GM21447 (cell line): ENCODE data around the gene ANO4.

Experiments
- ATAC-seq: cut with Tn5 transposase; IDR thresholded peaks from one replicate; pipeline ENCODE4 v1.9.1; 2021; ENCODE audit not compliant: unreplicated experiment

Gene ANO4

DNA sequence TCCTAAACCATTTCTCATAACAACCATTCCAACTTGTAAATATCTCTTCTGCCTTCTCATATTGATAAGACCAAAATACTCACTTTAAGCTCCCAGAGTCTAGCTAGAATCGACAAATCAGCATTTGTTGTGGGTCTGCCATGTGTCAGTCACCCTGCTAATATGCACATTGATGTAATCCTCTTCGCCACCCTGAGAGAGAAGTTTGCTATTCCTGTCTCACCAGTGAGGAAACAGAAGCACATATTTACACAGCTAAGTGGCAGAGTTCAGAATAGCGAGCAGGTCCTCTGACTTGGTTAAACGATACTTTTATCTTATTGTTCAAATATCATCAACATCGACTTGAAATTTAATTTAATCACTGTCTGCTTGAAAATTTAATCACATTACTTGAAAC, 142.1 kb downstream of the ANO4 start:
- ATAC-seq: no peak

DNA sequence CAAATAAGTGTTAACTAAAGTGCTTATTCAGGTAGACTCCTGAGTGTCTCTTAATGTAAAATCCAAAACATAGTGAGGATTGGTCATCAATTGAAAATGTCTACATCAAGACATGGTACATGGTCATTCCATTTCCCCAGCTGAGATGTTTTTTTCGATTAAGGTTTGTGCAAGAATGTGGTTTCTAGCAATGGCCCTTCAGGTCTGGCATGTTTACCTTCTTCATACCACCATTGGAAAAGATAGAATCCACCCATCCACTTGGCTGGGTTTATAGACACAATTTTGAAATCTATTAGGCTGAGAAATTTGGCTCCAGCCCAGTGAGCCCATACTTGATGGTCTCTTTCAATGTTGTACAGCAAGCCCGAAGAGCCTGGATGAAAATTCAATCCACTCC, 145.9 kb downstream of the ANO4 start:
- no peak for ATAC-seq

DNA sequence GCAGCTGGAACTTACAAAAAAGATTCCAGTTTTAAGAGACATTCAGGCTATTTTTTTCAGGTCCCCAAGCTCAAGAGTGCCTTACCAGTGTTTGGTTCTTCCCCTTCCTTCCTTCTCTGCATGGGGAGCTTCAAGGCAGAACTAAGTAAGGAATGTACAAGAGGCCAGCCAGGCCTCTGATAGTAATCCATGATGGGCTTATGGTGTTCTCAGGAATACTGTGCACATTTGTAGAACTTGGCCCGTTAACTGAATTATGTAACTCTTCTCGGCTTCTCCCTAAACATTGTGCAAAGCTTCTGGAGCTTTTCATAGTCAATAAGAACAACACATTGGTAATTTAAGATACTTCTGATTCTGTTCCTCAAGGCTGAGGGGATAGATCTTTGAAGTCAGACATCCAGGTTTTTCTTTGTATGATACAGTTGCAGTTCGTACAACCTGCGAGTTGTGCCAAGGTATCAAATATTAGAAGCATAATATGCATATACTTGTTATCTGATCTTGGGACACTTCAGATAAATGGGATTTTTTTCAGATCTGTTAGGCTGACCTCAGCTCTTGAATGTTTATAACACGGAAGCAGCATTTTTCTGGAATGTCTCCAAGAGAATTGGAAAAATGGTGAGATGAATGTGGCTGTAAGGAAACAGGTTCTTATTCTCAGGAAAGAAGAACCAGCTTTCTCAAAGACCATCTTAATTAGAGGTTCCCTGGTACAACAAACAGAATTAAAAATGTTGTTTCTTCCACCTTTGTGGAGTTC, 148.6 kb downstream of the ANO4 start:
- no peak for ATAC-seq

DNA sequence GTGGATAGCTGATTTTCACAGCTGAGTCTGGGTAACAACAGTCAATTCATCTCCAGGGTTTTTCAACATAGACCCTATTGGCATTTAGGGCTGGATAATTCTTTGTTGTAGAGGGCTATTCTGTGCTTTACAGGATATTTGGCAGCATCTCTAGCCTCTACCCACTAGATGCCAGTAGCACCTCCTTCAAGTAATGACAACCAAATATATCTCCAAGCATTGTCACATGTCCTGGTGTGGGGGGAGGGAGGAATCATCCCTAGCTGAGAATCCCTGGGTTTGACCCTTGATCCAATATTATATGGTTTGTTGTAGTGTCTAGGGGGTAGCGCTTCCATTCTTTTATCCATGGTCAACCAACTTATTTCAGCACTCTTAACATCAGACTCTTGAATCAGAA, 157.2 kb downstream of the ANO4 start:
- ATAC-seq: no peak

DNA sequence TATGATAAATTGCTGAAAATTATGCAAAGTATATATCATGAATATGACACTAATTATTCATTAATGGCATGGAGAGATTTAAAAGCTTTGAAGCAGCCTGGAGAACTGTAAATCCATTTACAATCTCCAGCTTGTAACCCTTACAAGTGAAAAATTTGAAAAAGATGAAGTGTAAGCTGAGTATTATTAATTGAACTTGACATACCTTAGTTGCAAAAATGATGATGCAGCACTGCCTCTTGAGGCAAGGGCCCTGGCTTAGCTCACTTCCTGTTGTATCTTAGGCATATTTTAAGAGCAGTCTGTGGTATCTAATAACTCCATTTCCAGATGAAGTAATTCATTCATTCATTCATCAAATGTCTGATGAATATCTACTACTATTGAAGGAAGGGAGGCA, 158.6 kb downstream of the ANO4 start:
- ATAC-seq: no peak

DNA sequence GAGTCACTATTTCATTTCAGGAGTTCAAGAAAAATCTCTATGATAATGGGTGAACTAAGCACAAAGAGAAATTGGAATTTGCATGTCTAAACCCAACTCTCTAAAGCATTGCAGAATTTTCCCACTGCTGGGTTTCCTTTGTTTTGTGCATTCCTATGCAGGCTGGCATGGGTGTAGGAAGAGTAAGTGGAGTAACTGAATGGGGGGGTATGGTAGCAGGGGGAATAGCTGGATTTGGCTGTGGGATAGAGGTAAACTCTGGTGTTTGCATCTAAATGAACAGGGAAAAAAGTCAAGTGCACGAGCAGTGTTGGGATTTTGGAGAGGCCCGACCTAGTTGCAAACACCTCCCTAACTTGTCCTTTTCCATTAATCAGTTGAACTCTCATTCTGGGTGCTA, 159.1 kb downstream of the ANO4 start:
- no peak for ATAC-seq

DNA sequence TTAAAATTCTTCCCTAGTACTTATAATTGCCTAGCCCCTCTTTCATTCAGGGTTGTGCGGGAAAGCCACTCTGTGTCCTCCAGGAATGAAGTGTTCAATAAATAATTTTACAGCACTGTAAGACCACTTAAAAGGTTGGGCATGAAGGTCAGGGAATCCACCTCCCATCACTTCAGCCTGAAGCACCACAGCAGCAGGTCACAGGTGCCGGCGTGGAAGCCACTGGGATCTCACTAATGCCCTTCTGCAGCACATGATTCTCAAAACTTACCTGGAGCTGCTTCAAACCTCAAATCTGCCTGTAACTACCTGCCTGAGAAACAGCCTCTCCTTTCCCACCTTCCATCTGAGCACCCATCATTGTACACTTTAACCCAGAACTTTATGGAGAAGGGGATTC, 159.5 kb downstream of the ANO4 start:
- no peak for ATAC-seq

DNA sequence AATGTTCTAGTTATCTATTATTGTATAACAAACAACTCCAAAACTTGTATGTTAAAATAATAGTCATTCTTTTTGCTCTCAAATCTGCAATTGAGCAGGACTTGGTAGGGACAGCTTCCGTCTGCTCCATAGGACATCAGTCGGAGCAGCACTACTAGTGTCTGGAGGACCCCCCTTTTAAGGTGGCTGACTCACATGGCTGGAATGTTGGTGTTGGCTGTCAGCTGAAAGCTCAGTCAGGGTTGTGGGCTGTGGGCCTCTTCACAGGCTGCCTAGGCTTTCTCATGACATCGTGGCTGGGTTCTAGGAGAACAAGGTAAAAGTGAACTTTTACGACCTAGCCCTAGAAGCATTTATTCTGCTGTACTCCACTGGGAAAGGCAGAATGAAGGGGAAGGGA, 160.6 kb downstream of the ANO4 start:
- no peak for ATAC-seq

DNA sequence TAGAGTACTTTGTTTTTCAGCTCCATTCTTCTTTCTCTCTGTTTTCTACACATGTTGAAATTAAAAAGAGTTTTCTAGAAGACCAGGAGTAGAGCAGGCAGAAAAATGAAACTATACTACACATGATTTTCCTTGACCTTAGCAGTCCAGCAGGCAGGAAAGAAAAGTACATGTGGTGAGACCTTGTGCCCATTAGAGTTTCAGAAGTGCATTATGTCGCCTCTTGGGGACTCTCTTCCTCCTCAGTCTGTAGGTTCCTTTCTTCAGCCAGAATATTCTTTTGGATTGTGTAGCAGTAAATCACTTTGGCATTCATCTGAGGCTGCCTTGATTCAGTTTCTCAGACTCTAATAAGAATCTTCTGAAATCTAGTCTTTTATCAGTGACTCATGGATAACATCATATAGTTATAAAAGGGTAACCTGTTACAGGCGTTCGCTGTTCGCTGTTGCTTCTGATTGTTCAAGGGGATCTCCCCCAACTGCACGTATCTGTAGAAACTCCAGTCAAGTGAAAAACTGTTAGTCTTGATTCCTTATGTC, 161.8 kb downstream of the ANO4 start:
- no peak for ATAC-seq

DNA sequence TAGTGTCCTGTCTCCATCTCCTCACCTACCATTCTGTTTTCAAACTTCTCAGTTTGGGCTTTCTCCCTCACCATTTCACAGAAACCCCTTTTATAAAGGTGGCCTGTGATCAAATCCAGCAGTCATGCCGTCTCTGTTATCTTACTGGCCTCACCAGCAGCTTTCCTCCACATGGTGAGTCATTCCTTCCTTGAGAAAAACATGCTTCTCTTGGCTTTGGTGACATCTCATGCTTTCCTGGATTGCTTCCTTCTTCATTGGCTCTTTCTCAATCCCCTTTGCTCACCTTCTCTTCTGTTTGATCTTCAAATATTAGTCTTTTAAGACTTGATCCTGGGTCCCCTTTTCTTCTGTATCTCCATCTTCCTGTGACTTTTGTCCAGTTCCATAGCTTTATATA, 164.9 kb downstream of the ANO4 start:
- no peak for ATAC-seq

DNA sequence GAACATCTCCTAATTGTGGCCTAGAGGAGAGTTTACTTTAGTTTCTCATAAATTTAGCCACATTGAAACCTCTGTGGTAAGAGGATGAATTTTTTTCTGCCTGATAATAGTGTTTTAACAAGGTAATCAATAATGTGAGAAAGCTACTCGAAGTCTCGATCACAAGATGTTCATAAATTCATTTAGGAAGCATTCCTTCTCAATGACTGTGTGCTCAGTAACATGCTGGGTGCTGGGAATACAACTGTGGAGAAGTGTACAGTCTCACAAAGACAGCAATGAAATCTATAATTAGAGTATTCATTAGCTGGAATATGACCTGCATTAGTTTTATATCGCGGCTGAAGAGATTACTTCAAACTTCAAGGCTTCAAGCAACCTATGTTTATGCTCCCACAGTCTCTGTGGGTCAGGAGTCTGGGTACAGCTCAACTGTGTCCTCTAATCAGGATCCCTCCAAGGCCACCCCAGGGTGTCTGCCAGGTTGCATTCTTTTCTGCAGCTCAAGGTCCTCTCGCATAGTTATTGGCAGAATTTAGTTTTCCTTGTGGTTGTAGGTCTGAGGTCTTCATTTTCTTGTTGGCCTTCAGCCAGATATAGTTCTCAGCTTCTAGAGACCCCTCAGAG, 167.6 kb downstream of the ANO4 start:
- ATAC-seq: no peak

DNA sequence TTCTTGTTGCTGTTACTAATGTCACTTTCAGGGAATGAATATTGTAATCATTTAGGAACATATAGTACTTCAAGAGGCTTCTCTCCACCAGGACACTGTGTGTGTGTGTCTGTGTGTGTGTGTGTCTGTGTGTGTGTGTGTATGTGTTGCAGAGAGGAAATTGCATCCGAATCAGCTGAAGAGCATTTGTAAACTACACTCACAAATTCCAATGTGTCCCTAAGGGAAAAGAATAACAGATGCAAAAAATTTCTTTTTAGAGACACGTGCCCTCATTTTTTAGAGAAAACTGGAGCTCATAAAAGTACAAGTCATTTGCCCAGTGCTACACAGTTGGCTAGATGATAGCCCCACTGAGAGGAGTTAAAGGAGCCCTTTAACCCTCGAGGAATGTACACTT, 168.8 kb downstream of the ANO4 start:
- ATAC-seq: no peak

DNA sequence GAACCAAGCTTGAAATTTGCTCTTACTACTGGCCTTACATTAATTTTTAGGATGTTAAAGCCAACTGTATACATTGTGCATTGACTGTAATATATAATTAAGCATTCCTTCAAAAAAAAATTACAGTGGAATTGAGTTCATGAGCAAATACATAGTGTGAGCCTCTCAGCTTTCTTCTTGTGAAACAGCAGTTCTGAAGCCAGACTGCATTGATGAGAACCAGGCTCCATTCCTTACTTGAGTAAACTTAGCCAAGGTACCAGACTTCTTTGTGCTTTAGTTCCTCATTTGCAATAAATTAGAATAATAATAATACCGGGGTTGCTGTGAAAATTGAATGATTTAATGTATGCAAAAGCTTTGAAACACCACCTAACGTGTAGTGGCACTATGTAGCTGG, 169.5 kb downstream of the ANO4 start:
- no peak for ATAC-seq

DNA sequence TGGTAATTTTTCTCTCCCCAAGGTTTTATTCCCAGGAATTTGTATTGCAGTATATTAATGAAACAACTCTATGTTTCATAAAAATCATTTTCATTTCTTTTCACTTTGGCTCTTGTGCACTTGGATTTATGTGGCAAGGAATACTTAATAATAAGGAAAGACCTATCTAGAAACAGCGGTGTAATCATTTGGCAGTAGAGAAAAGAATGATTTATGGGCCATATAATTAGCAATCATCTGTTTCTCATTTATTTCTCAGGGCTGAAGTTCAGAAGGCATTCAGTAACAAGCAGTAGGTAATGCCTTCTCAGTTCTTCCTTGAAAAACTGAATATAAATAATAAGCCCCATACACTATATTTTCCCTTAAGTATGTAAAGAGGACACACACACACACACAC, 172.6 kb downstream of the ANO4 start:
- ATAC-seq: no peak

DNA sequence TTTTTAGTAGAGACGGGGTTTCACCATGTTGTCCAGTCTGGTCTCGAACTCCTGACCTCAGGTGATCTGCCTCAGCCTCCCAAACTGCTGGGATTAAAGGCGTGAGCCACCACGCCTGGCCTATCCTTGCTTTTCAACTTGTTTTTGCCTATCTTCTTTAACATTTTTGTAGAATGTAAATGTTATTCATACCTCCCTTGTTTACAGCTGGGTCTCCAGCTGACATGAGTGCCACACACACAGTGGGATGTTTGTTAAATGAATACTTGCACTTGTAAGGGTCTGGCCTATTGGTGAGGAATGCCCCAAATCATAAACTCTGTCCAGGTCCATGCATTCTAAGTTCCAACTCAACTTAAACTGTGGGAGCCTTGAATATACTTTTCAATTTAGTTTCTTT, 176.3 kb downstream of the ANO4 start:
- no peak for ATAC-seq

DNA sequence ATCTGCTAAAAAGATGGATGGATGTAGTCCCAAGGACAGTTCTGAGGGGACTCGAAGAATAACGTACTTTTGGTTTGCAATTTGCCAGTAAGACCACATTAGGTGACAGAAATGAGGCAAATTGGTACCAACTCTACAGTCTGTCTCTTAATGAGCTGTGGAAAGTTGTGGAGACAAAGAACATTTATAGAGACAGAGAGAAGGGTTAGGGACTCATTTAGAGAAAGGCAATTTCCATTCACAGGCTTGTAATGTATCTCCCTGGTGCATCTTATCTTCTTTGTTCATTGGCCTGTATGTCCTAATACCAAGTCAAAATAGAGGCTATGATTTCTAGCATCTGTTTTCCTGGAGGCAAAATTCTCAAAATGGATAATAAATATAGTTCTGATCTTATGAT, 177.5 kb downstream of the ANO4 start:
- ATAC-seq: no peak

DNA sequence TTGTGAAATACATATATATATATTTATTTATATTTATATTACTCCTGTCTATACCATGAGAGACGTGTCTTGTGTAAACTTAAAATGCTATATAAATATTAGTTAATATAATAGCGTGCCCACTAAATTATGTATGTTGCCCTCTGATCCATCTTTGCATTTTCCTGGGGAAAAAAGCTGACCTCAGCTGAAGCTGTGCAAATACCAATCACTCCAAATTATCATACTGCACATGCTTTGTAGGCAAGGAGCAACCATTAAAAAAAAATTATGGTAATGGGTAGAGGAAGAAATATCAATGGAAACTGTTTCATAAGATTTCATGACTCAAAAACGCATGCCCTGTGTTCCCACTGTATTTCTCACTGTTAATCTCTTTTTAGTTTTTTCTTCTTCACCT, 179.8 kb downstream of the ANO4 start:
- ATAC-seq: no peak

DNA sequence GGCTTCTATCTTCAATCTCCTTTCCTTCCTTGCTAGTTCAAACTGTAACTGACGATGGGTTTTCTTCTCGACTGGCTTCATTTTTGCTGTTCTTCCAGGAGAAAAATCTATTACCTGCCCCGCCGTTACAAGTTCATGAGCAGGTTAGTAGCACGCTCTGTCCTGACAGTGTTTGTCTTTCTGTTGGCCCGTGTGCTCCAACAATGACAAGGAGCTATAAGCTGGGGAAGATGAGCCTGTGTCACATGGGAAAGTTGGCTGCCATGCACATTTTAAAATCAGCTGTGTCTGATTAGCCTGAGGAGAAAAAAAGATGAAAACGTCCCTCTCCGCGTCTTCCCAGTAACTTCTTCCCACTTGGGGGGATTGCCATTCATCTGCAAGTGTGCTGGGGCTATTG, 180.2 kb downstream of the ANO4 start:
- no peak for ATAC-seq

DNA sequence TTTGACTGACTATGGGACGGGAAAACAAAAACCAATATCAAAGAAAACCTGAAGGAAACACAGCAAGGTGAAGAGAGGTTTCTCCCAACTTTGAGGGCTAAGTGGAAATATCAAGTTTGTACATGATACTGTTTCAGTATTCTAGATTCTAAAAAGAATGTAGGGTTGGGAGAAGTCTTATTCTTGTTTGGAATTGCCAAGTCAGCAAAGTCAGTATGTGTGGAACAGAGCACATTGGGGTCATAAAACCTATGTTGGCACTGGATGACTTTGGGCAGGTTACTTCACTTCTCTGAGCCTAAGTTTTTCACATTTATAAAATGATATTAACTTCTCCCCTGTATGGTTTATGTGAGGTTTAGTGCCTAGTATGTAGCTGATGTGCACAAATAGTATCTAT, 182.2 kb downstream of the ANO4 start:
- ATAC-seq: no peak

DNA sequence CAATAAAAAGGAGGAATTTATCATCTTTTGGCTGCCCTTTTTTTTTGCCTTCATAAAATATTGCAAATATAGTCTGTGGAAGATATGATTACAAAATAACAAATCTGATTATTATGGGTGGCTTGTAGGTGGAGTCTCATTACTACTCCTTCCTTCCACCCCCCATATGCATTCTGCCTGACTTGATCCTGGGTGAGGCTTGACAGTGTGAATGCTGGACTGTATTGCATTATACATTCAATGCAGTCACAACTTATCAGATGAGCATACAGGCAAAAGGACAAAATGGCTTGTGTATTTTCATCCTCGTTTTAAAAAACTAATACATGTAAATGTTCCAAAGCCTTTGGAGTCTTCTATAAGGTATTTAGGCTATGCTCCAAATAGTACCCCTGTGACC, 186.3 kb downstream of the ANO4 start:
- no peak for ATAC-seq

DNA sequence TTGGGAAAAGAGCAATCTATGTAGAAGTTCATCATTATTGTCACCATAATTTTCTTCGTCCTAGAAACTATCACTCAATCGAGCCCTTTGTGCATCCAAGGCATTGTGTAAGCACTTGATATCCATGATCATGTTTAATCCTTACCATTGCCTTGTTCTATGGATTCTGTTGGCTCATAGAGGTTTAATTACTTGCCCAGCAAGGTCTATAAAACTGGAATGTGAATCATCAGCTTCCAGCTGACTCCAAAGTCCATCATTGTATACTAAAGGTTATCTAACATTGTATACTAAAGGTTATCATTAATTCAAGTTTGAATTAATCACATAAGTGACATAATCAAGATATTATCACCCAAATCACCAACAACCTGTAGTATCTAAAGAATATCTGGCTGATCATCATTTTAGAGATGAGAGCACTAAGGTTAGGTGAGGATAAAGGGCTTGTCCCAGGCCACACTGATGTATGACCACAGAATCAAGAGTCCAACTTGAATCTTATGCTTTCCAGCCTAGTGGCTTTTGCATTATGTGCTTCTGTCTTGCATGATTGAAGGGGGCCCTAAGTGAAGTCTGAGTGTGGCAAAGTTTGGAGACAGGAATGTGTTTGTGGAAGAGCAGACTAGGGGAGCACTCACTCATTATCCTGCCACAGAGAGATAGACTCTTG, 188.1 kb downstream of the ANO4 start:
- no peak for ATAC-seq

DNA sequence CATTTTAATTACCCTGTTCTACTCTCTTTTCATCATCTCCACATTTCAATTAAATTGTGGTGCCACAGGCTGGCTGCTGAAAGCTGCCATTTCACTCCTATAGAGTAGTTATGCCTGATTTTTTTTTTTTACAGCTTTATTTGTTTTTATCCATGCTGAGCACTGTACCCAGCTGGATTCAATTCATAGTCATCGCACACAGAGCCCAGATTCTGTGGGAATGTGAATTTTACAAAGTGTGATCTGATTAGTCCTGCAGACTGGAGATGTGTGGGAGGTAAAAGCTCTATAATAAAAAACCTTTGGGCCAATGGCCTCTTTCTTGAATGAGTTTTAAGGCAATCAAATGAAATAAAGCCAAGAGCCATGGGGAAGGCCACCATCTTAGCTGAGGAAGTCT, 190.2 kb downstream of the ANO4 start:
- ATAC-seq: no peak
